Measurements from ENCODE around the gene ZNF219.

The ZNF219 gene

DNA sequence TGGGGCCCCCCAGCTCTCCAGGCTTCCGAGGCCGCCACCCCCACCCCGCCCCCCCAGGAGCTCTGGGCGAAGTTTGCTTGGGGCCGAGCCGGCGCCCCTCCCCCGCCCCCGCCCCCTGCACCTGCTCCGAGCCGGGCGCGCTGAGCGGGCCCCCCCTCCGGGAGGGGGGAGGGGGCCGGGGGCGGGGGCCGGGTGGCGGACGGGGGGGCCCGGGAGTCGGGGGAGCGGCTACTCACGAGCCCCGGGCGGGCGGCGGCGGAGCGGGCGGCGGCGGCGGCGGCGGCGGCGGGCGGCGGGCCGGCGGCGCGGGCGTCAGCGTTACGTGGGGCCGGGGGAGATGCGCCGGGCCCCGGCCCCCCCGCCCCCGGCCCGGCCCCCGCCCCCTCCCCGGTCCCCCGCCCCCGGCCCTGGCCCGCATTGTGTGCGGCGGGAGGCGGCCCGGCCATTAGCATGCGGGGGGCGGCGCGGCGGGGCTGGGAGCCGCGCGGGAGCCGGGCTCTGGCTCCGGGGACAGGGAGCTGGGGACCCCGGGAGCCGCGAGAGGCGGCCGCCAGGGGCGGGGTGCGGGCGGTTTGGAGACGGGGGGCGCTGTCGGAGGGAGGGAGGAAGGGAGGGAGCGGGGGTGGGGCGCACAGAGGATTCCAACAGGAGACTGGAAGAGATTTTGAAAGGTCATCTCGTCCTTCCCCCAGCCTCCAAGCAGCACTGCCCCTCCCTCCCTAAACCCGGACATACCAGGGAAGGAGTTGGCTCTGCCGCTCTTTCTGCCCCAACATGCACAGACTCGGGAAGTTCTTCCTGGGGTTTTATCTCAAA, at the start of gene ZNF219:
ZNF219 (minus strand) TSS at position 580 of the 816 bp plus-strand sequence. CDS start 5,064 bp downstream, outside the sequence.
- no peak for DNase-seq (ENCODE audit: low read depth in 1 of 2, low spot score in 1 of 2)

DNA sequence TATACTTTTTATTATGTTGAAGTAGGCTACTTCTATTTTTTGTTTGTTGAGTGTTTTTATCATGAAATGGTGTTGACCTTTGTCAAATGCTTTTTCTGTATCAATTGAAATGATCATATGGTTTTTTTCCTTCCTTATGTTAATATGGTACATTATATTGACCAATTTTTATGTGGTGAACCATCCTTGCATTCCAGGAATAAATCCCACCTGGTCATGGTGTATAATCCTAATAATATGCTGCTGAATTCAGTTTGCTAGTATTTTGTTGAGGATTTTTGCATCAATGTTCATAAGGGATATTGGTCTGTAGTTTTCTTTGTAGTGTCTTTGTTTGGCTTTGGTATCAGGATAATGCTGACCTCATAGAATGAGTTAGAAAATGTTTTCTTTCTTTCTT, 47.0 kb upstream of the ZNF219 start:
- DNase-seq (ENCODE audit: low read depth in 1 of 2, low spot score in 1 of 2), result no peak

DNA sequence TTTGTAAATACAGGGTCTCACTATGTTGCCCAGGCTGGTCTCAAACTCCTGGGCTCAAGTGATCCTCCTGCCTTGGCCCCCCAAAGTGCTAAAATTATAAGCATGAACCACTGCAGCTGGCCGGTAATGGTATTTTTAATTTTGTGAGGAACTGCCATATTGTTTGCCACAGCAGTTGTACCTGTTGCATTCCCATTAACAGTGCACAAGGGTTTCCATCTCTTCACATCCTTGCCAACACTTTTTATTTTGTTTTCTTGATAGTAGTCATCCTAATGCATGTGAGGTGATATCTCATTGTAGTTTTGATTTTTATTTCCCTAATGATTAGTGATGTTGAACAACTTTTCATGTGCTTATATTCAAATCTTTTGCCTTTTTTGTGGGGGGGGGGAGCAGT, 43.9 kb upstream of the ZNF219 start:
- no peak for DNase-seq (ENCODE audit: low read depth in 1 of 2, low spot score in 1 of 2)

DNA sequence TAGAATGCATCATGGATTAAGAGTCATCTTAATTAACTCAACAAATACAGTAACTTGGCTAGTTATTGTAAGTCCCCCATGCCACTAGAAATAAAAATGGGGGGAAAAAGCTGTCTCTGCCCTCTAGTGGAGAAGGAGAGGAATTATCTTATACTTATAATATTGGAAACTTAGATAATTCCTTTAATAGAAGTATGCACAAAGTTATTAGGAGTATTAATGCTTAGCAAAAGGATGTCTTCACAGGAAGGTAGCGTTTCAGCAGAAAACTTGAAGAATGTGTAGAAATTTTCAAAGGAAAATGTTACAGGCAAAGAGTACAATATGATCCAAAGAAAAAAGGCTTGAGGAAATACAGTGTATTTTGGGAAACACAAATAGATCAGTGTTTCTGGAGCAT, 37.6 kb upstream of the ZNF219 start:
- DNase-seq (ENCODE audit: low read depth in 1 of 2, low spot score in 1 of 2), result no peak

DNA sequence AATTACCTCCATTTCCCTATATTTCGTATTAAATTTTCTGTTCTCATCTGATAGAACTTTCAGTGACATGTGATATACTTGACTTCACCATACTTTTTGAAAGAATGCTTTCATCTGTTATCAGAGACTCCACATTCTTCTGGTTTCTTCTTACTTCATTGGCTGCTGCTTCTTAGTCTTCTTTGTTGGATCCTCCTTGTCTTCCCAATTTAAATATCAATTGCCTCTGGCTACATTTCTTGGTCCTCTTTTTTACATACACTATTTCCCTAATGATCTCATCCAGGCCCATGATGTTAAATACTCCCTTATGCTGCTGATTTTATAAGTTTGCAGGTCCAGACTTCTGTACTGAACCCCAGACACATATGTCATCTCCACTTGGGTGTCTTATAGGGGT, 35.4 kb upstream of the ZNF219 start:
- DNase-seq (ENCODE audit: low read depth in 1 of 2, low spot score in 1 of 2), result no peak

DNA sequence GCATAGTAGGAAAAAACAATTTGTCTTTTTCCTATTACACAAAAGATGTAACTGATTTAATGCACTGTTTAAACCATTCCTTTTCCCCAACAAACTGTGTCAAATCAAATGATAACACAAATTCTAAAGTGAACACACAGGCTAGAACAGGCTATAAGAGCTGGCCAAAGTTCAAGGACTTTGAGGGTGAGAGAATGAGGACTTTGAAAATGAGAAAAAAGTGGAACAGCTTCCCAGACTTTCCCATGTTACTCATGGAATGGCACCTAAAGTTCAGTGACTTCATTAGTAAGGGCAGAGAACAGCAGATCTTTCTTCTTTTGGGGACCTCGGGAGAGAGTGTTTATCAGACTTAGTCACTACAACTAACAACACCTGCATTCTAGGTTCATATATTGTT, 25.0 kb upstream of the ZNF219 start:
- DNase-seq (ENCODE audit: low read depth in 1 of 2, low spot score in 1 of 2), result no peak

DNA sequence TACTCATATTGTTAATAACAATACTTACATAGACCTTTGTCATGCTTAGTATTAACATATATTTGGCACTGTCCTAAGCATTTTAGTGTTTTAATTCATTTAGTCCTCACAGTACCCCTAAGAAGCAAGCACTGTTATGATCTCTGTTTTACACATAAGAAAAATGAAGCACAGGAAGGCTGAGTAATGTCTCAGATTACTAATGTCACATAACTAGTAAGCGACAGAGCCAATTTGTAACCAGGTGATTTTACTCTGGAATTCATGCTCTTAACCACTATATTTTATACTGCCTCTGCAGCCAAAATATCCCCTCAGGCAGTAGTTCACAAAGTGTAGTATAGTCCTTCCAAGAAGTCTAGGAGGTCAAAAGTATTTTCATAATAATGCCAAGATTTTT, 22.7 kb upstream of the ZNF219 start:
- no peak for DNase-seq (ENCODE audit: low read depth in 1 of 2, low spot score in 1 of 2)

DNA sequence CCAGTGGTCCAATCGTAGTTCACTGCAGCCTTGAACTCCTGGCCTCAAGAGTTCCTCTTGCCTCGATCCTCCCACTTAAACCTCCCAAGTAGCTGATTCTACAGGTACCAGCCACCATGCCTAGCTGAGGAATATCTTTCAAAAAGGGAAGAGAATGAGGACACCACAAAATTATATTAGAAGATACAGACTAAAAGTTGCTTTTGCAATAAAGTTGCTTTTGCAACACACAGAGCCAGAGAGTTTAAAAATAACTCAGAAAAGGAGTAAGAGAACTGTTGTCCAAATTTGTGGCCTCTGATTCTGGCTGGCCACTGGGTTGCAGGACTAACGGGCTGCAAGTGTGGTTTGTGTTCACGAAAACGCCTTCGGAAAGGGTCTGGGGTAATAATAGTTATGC, 22.2 kb upstream of the ZNF219 start:
- no peak for DNase-seq (ENCODE audit: low read depth in 1 of 2, low spot score in 1 of 2)

DNA sequence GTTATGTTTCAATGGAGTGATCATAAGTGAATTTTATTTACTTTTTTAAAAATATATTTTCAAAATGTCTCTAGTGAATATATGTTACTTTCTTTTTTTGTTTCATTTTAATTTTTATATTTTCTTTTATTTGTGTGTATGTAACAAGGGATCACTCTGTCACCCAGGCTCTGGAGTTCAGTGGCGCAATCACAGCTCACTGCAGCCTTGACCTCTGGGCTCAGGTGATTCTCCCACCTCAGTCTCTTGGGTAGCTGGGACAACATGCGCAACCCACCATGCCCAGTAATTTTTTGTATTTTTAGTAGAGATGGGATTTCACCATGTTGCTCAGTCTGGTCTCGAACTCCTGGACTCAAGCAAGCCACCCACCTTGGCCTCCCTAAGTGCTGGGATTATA, 20.5 kb upstream of the ZNF219 start:
- DNase-seq (ENCODE audit: low read depth in 1 of 2, low spot score in 1 of 2), result no peak

DNA sequence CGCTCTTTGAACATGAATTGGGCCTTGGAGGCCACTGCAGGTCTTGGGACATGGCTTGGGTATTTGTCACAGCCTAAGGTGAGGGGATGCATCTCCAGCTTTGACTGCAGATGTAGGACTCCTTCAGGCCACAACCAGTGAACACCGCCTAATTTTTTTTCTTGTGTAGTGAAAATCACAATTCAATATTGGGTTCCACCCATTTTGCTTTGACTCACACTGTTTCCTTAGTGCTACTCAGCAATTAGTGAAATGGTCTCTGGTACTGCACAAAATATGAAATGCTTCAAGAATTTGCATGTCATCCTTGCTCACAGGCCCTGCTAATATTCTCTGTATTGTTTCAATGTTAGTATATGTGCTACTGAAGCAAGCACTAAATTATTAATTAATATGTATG, 14.9 kb upstream of the ZNF219 start:
- DNase-seq (ENCODE audit: low read depth in 1 of 2, low spot score in 1 of 2), result no peak

DNA sequence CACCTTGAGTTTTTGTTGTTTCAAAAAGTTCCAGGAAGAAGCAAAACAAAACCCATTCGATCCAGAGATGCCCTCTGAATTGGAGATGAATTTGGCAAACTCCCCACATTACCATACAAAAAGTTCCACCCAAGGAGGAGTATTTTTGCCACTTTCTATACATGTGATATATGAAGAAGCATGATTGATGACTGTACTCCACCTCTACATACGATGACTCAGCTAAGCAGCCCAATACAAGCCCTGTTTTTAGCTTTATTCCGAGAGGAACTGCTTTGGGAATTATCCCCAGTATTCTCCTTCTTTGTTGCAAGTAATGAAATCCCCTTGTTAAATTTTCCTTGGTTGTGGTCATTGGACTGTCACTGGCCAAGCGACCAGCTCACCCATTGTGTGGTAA, 13.8 kb upstream of the ZNF219 start:
- no peak for DNase-seq (ENCODE audit: low read depth in 1 of 2, low spot score in 1 of 2)

DNA sequence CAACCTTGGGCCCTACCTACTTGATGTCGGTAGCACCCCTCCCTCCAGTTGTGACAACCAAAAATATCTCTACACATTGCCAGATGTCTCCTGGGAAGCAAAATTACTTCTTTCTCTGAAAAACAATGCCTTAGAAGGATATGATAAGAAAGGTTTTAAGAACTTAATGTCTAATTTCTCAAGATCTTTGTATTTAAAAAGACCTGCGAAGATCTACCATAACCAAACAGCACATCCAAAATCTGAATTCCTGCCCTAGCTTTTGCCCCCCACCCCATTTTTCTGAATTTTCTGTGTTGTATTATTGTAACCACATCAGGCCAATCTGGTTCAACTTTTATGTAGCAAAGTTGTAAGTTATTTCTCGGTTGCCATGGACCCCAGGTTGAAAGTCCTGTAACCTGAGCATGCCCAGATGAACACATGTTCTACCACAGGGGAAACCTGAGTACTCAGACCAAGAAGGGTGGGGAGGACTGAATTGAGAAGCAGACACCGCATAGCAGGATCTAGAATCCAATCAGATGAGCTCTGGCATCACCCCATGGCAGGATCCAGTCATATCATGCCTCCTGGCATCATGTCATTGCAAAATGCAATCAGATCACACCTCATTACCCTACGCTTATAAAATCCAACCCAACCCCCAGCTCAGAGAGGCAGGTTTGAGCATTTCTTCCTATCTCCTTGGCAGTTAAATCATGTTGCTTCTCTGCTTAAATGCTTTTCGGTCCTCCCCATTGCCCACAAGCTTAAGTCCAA, 11.1 kb upstream of the ZNF219 start:
- DNase-seq (ENCODE audit: low read depth in 1 of 2, low spot score in 1 of 2), result no peak

DNA sequence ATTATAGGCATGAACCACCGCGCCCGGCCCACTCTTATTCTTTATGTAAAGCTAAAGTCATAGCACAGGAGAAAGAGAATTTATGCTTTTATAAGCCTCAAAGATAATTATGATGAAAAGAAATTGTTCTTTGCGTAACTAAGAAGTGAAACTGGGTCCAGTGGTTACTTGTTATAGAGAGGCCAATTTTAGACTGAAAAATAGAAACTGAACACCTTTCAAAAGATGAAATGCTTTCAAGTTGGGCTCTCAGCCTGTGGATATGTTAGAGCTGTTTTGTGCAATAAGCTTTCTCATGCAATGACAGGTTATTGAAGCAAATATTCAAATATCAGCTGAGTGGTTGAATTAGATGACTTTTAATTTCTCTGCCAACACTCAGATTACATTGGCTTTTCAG, 10.3 kb upstream of the ZNF219 start:
- DNase-seq (ENCODE audit: low read depth in 1 of 2, low spot score in 1 of 2), result no peak

DNA sequence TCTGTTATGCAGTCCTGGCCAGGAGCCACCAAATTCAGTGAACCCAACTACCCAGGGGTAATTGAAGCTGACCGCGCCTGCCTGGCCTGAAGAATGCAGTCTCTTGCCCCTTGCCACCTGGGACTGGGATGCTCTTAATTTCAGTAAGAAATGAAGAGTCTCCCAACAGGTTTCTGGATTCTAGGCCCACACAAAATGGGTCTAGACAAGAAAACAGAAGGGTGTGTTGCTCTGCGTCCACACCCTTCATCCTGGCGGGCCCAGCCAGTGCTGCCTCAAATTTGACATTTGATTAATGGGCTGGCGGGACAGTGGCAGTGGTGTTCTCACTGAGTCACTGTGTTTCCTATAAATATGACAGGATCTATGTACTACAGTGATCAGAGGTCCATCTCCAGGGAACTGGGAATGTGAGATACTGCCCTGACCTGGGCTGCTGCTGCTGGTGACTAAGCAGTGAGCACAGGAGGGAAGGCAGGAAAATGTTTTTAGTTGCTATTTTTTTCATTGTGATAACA, 8.9 kb upstream of the ZNF219 start:
- no peak for DNase-seq (ENCODE audit: low read depth in 1 of 2, low spot score in 1 of 2)

DNA sequence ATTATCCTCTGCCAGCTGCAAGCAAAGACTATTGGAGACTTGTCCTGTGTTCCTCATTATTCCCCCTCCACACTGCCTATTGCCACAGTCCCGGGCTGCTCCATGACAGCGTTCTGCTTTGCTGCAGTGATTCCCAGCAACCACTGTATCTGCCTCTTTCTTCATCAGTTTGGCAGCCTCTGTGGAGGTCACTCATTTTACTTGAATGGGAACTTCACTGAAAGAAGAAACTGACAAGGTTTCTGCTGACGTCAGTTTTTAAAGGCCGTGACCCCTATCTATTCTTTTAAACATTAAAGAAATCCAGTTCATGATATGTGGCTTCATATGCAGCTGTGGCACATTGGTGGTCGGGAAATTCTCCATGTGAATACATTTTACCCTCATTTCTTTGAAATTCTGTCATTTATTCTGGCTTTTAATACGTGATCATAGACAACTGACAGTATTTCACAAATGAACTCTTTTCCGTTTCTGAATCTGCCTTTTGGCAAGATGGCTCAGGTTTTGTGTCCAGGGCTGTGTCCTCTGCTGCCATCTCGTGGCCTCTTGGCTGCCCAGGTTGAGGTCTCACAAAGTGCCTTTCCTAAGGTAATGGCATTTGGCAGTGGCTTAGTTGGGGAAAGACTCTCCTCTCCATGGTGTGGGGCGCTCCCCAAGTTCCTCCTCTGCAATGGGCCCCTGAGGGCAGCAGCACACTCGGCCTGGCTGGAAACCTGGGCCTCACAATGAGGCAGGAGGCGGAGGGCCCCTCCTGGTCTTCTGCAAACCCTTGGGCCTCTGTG, 8.2 kb upstream of the ZNF219 start:
- peak in 1 of 2 donors; percentile 66 for DNase-seq (ENCODE audit: low read depth in 1 of 2, low spot score in 1 of 2)

DNA sequence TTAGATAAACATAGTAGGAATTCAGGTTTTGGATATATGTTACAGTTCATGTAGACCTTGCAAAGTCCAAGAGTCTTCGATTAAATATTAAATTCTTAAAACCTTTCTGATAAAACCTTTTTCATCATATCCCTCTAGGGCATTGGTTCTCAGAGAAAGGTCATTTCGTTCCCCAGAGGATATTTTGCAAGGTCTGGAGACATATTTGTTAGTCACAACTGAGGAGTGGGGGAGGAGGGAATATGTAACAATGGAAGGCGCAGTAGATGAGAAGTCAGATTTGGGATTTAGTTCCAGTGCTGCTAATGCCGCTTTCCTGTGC, 7.7 kb upstream of the ZNF219 start:
- no peak for DNase-seq (ENCODE audit: low read depth in 1 of 2, low spot score in 1 of 2)

DNA sequence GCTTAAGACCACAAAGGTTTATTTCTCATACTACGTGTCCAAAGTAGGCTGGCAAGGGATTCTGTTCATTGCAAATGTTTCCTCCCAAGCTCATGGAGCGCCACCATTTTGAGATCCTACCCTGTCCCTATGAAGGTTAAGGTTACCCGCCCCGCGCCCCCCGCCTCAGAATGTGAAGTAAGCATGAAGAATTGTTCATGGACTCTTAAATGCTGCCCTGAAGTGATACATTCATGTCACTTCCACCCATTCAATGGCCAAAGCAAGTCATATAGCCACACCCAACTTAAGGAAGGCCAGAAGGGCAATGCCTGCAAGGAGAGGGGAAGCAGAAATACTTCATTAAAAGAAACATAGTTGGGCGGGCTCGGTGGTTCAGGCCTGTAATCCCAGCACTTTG, 6.6 kb upstream of the ZNF219 start:
- no peak for DNase-seq (ENCODE audit: low read depth in 1 of 2, low spot score in 1 of 2)

DNA sequence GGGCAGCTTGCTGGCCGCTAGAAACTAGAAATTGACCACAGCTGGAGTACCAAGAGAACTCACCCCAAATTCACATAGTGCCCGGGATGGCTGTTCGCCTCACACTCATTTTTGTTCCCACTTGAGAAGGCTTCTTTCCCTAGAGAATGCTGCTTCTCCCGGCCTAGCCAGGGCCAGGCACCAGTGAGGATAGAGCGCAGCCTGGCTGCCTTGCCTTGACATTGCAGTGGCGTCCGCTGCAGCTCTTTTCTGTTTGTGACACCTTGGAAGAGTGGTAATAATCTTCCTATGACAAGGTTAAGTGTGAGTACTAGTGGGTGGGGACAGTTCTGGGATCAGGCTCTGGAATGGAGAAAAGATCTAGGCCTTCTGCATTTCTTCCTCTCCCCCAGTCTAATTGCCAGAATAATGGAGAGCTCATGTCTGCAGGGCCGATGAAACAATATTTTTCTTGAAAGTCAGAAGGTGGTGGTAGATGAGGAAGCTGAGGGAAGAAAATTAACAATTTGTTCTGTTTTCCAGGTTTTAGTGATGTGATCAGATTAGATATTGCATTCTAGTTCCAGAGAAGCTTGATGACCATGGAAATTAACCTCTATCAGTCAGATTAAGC, 6.1 kb upstream of the ZNF219 start:
- DNase-seq (ENCODE audit: low read depth in 1 of 2, low spot score in 1 of 2), result peak; percentile 53 to 63

DNA sequence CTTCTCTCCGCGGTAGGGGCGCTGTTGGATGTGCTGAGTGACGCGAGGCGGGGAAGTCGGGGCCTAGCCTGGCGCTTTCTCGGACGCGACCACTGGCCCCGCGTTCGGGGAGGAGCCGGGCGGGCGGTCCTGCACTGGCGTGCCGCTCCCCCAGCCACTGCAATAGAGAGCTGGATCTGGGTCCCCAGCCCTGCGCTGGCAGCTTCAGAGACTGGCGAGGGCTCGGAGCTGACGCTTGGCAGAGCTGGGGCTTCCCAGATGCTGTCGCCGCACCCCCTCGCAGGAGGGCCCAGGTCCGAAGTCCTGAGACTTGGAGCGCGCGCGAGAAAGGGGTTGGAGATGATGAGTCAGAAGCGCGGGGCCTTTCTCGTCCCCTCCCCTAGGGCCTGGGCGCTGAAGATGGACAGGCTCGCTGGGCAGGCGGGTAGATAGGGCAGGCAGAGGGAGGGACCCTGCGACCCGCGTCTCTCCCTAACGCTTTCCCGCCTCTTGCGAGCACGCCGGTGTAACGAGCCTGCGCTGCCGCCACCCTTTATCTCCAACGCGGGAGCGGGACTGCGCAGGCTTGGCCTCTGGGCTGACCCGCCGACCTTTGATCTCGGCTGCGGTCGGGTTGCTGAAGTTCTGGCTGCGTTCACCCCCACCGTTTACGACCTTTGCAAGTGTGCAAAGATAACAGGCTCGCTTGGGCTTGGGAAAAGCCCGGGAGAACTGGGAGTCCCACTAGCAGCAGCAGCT, 5.4 kb upstream of the ZNF219 start:
- peak; percentile 90 to 92 for DNase-seq (ENCODE audit: low read depth in 1 of 2, low spot score in 1 of 2)

DNA sequence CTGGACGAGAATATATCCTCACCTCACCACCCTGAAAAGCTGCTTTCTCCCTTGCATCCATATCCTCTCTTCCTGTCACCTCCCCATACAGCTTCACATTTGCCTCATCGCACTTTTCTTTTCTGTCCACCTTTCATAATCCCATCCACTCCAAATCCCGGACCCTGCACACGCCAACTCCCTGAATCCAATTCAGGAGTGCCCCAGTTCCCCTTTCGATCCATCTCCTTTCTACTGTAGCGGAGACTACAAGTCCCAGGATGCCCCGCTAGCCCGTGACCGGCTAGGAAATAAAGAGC, 4.9 kb upstream of the ZNF219 start:
- DNase-seq (ENCODE audit: low read depth in 1 of 2, low spot score in 1 of 2), result no peak

Data from activated CD4-positive, alpha-beta T cell treated with anti-CD3 and anti-CD28 coated beads, Interleukin-2, amount 50 U/mL, for 24 hours (primary cell).